HepG2 (cell line): Measurements from ENCODE around the gene RERG. TPM values are rescaled to one million over a fixed set of nuclear protein-coding genes. Genes with fewer than 3 reads are reported as not detected.

Source experiments
- ATAC-seq: fragments of 200-7000 bp; cut with Tn5 transposase; 3 replicates; pipeline ENCODE4 v1.9.1; 2020; ENCODE audit warnings: mild to moderate bottlenecking, moderate library complexity
- BruUV-seq: library from RNA; stranded (reverse); fragments of 400-500 nt; replicated peaks from 2 replicates; lab custom pipeline; 2021; lab: Mats Ljungman, UMichigan
- CTCF ChIA-PET: fragments of 300-600 bp; formaldehyde crosslinking; extraction: SDS; loops from one replicate; lab custom pipeline; 2021; ENCODE audit warnings: low total read pairs, inconsistent platforms, low intra/inter-chr PET ratio; lab: Yijun Ruan, JAX
- POLR2A ChIA-PET: fragments of 350-600 bp; sonication (Branson Sonifier 250); formaldehyde crosslinking; loops from one replicate; lab custom pipeline; 2020; ENCODE audit warnings: antibody characterized with exemption, inconsistent platforms; lab: Yijun Ruan, JAX
- DNase-seq: peaks from one replicate; pipeline ENCODE4 v3.0.0-alpha.2; 2015; ENCODE audit warnings: low spot score
- FAIRE-seq: peaks from 3 replicates; lab custom pipeline; 2011; peaks lifted over from hg19 to GRCh38; lab: Jason Lieb, UNC
- H2AFZ ChIP-seq: one replicate; pipeline ENCODE4 v1.6.1; 2011; ENCODE audit warnings: low read length, inconsistent platforms
- H3K27ac ChIP-seq: fragments of 300-600 bp; 3 replicates; pipeline ENCODE4 v1.8.0; 2011; ENCODE audit warnings: mixed run types, mild to moderate bottlenecking, mixed read lengths, low read length, inconsistent platforms; ENCODE audit not compliant: insufficient read depth; ENCODE audit errors: extremely low read length
- H3K27me3 ChIP-seq, 2 experiments: fragments of 200-600 bp in 1 of 2; 2 replicates in 1 of 2; 3 replicates in 1 of 2; pipeline versions ENCODE4 v1.6.0 to v1.8.0; 2011; ENCODE audit warnings: low read length in 2 of 2, mild to moderate bottlenecking in 2 of 2, moderate library complexity in 2 of 2, inconsistent platforms in 1 of 2; ENCODE audit not compliant: insufficient read depth in 2 of 2, control insufficient read depth in 1 of 2
- H3K36me3 ChIP-seq, 2 experiments: fragments of 200-600 bp in 1 of 2; replicated peaks in 1 of 2; 2 replicates in 1 of 2; 3 replicates in 1 of 2; pipeline versions ENCODE4 v1.5.1 to v1.8.0; 2011; ENCODE audit warnings: low read length in 2 of 2, inconsistent platforms in 1 of 2; ENCODE audit not compliant: insufficient read depth in 2 of 2, control insufficient read depth in 1 of 2
- H3K4me1 ChIP-seq: 2 replicates; pipeline ENCODE4 v1.5.1; 2012; ENCODE audit warnings: low read length, inconsistent platforms; ENCODE audit not compliant: insufficient read depth
- H3K4me2 ChIP-seq: 2 replicates; pipeline ENCODE4 v1.6.0; 2011; ENCODE audit warnings: low read depth, low read length, inconsistent platforms
- H3K4me3 ChIP-seq, 3 experiments: fragments of 200-600 bp in 1 of 3; sonication (generic), shearing (Covaris generic) in 1 of 3; replicated peaks in 1 of 3; 2 replicates each; pipeline ENCODE4 v1.5.1; 2011 to 2016; ENCODE audit warnings: low read length in 3 of 3, inconsistent platforms in 2 of 3, low read depth in 2 of 3, mild to moderate bottlenecking in 2 of 3, control low read depth in 1 of 3, mixed read lengths in 1 of 3; ENCODE audit not compliant: insufficient read depth in 1 of 3
- H3K79me2 ChIP-seq: one replicate; pipeline ENCODE4 v1.6.1; 2011; ENCODE audit warnings: low read length, inconsistent platforms; ENCODE audit not compliant: insufficient read depth
- H3K9ac ChIP-seq: 2 replicates; pipeline ENCODE4 v1.6.0; 2011; ENCODE audit warnings: mild to moderate bottlenecking, low read depth, low read length, inconsistent platforms; ENCODE audit not compliant: insufficient read depth
- H3K9me3 ChIP-seq: 2 replicates; pipeline ENCODE4 v1.5.1; 2012; ENCODE audit warnings: mild to moderate bottlenecking, low read length
- H4K20me1 ChIP-seq: 2 replicates; pipeline ENCODE4 v1.6.0; 2011; ENCODE audit warnings: inconsistent platforms, mild to moderate bottlenecking, low read length, moderate library complexity; ENCODE audit not compliant: insufficient read depth
- CREM ChIP-seq, 2 experiments: sonication (generic) in 1 of 2; formaldehyde crosslinking in 1 of 2; IDR thresholded peaks; 2 replicates each; pipeline versions ENCODE4 v1.4.0 to v1.6.1; 2016 to 2020; ENCODE audit warnings: antibody characterized with exemption in 1 of 2, mild to moderate bottlenecking in 1 of 2, missing genetic modification reagents in 1 of 2
- ZMYM3 ChIP-seq: sonication (generic); formaldehyde crosslinking; IDR thresholded peaks from 2 replicates; pipeline ENCODE4 v1.5.1; 2020; ENCODE audit warnings: mild to moderate bottlenecking, missing genetic modification reagents
- WGBS: methylation state at CpG from one replicate; pipeline ENCODE4 v1.1.6; 2017; ENCODE audit warnings: low lambda C conversion rate; 5-methylcytosine and 5-hydroxymethylcytosine counted together
- in situ Hi-C: cut with HindIII; loops from 2 replicates; pipeline ENCODE4 v1.10.0; 2017; ENCODE audit warnings: low pct_unique_long_range_greater_than_20kb; ENCODE audit not compliant: extremely low pct_ligation_motif_present
- intact Hi-C: fragments of 100-400 bp; cut with micrococcal nuclease; formaldehyde crosslinking; loops from one replicate; pipeline ENCODE4 v1.10.0; 2022; ENCODE audit not compliant: unreplicated experiment
- polyA plus RNA-seq, 8 experiments: library from polyadenylated mRNA; depleted of rRNA in 3 of 8; stranded (reverse) in 7 of 8; unstranded in 1 of 8; fragments of >200 nt; fragmentation: Illumina TruSeq in 4 of 8; extraction: Trizol in 4 of 8; gene quantifications; 2 replicates each; pipeline versions ENCODE4 v1.2.1 to v1.2.3, GENCODE V29; 2011 to 2016; ENCODE audit warnings: low read depth in 4 of 8, missing spikeins in 1 of 8, mixed read lengths in 1 of 8; ENCODE audit not compliant: insufficient read depth in 1 of 8
- total RNA-seq, 5 experiments: library from RNA; depleted of rRNA; stranded (reverse); fragments of >200 nt; fragmentation: Illumina TruSeq; extraction: Trizol; gene quantifications; 2 replicates each; pipeline ENCODE4 v1.2.3, GENCODE V29; 2016; ENCODE audit warnings: low read depth in 1 of 5
- TF ChIP-seq, protein P1 (sequence below): sonication (generic); formaldehyde crosslinking; IDR thresholded peaks from 2 replicates; pipeline ENCODE4 v1.5.1; 2020; ENCODE audit warnings: mild to moderate bottlenecking, moderate library complexity, missing genetic modification reagents
- TF ChIP-seq, protein P2 (sequence below): sonication (generic); formaldehyde crosslinking; conservative IDR thresholded peaks from 2 replicates; pipeline ENCODE4 v1.5.0; 2020; ENCODE audit warnings: missing genetic modification reagents
- TF ChIP-seq, protein P3 (sequence below): sonication (generic); formaldehyde crosslinking; IDR thresholded peaks from 2 replicates; pipeline ENCODE4 v1.8.0; 2022; ENCODE audit warnings: mild to moderate bottlenecking, missing genetic modification reagents, moderate library complexity

Gene RERG
- total and polyA plus RNA-seq, 2 of the 13 experiments (the other 11 are each of a cell fraction or from before 2014, with no cell fraction given): not detected

DNA sequence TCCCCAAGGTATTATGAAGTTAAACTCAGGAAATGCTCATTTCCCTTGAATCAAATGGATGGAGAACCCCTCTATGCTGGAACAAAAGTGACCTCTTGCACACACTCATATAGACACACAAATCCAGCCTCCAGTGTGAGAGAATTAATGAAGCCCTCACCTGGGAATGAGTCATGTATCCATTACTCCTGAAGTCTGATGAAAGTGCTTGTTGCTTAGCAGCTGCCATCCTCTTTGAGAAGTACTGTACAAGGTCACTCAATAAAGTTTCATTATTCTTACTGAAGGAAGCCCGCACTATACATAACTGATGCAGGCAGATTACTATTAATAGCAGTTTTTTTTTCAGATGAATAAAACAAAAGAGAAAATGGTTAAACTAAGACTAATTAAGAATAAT lies 102.3 kb downstream of the RERG start:
- in situ Hi-C loops: no loop called here
- no peaks in the 10 kb centered on the region for H3K27me3 ChIP-seq

More for the DNA sequence above, 102.3 kb downstream of the RERG start:
- intact Hi-C loops: no loop called here
- H3K36me3 ChIP-seq: no peaks in the 10 kb centered on the region
- no peaks in the 10 kb centered on the region for H3K9me3 ChIP-seq
- no peak overlapping the region for H3K27ac ChIP-seq
- no peaks in the 10 kb centered on the region for H3K79me2 ChIP-seq
- H3K9ac ChIP-seq: no peak overlapping the region
- ATAC-seq (no peak), FAIRE-seq (no peak), DNase-seq (no peak)
- TF ChIP-seq, protein P1, sequence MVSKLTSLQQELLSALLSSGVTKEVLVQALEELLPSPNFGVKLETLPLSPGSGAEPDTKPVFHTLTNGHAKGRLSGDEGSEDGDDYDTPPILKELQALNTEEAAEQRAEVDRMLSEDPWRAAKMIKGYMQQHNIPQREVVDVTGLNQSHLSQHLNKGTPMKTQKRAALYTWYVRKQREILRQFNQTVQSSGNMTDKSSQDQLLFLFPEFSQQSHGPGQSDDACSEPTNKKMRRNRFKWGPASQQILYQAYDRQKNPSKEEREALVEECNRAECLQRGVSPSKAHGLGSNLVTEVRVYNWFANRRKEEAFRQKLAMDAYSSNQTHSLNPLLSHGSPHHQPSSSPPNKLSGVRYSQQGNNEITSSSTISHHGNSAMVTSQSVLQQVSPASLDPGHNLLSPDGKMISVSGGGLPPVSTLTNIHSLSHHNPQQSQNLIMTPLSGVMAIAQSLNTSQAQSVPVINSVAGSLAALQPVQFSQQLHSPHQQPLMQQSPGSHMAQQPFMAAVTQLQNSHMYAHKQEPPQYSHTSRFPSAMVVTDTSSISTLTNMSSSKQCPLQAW (CRISPR knock-in tag): no peak
- no peak for TF ChIP-seq ZMYM3 (CRISPR knock-in tag)
- TF ChIP-seq, protein P2, sequence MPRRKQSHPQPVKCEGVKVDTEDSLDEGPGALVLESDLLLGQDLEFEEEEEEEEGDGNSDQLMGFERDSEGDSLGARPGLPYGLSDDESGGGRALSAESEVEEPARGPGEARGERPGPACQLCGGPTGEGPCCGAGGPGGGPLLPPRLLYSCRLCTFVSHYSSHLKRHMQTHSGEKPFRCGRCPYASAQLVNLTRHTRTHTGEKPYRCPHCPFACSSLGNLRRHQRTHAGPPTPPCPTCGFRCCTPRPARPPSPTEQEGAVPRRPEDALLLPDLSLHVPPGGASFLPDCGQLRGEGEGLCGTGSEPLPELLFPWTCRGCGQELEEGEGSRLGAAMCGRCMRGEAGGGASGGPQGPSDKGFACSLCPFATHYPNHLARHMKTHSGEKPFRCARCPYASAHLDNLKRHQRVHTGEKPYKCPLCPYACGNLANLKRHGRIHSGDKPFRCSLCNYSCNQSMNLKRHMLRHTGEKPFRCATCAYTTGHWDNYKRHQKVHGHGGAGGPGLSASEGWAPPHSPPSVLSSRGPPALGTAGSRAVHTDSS (CRISPR knock-in tag): no peak
- no peak for TF ChIP-seq CREM (IDR thresholded peaks at IDR 0.05)
- no peak for TF ChIP-seq CREM (CRISPR knock-in tag; IDR thresholded peaks at IDR 0.05)
- TF ChIP-seq, protein P3, sequence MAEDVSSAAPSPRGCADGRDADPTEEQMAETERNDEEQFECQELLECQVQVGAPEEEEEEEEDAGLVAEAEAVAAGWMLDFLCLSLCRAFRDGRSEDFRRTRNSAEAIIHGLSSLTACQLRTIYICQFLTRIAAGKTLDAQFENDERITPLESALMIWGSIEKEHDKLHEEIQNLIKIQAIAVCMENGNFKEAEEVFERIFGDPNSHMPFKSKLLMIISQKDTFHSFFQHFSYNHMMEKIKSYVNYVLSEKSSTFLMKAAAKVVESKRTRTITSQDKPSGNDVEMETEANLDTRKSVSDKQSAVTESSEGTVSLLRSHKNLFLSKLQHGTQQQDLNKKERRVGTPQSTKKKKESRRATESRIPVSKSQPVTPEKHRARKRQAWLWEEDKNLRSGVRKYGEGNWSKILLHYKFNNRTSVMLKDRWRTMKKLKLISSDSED (CRISPR knock-in tag): no peak
- no peak overlapping the region for H2AFZ ChIP-seq
- H3K4me3 ChIP-seq: no peak overlapping the region
- ChIA-PET CTCF (no interaction called here), POLR2A (no interaction called here)
- H4K20me1 ChIP-seq: no peaks in the 10 kb centered on the region
- no peak overlapping the region for H3K4me2 ChIP-seq
- BruUV-seq: no TSS peak
- H3K4me1 ChIP-seq: no peaks in the 10 kb centered on the region
- 0% methylated on average over 1 of the region's 1 CpG for WGBS
